HG03460 (cell line): ENCODE measurements around the gene NOMO2.
A peak's percentile ranks its signal among the peaks of the same experiment; 100 is the strongest.
"Not testable (repeated sequence)": the region's sequence is repeated elsewhere in the genome, so short reads cannot be mapped to it uniquely, and the experiment has no call there.

Source experiments
- ATAC-seq: cut with Tn5 transposase; IDR thresholded peaks from one replicate; pipeline ENCODE4 v1.9.1; 2021; ENCODE audit not compliant: unreplicated experiment

NOMO2 gene

DNA sequence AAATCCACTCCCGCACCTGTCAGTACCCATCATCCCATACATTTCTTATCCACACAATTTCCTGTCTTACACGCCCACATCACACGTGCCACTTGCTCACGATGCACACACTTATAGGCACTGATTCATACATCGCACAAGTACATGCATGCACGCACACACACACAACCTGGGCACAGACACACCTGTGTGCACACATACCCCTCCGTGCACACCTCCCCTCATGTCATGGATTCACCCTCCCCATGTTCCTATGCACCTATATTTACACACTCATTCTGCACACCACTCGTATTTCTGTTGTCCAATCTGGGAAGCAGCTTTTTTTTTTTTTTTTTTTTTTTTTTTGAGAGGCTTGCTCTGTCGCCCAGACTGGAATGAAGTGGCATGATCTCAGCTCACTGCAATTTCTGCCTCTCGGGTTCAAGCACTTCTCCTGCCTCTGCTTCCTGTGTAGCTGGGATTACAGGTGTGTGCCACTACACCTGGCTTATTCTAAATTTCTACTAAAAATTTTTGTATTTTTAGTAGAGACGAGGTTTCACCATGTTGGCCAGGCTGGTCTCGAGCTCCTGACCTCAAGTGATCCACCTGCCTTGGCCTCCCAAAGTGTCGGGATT, 13.5 kb upstream of the NOMO2 start:
- not testable (repeated sequence) for ATAC-seq

DNA sequence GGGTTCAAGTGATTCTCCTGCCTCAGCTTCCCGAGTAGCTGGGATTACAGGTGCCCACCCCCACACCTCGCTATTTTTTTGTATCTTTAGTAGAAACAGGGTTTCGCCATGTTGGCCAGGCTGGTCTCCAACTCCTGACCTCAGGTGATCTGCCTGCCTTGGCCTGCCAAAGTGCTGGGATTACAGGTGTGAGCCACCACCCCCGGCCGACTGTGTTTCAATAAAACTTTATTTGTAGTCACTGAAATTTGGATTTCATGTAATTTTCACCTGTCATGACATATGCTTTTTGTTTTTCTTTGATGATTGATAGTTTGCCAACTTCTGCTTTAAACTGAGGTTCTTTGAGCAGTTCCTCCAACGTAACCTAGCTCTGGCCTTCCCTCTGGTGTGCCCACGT, 12.0 kb upstream of the NOMO2 start:
- ATAC-seq: not testable (repeated sequence)

DNA sequence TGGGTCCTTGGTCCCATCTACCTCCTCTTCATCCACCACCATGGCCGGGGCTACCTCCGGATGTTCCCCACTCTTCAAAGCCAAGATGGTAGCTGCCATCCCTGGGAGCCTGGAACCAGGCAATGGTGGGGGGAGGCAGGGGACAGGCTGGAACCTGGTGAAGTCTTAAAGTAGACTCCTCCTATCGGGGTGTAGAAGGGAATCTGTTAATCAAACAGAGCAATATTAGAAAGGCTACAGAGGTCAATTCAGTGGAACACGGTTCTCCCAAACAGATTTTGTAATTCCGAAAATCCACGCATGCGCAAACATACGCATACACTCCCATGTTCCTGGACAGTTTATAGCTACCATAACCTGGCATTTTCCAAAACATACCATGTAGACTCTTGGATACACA, 11.1 kb upstream of the NOMO2 start:
- ATAC-seq: not testable (repeated sequence)

DNA sequence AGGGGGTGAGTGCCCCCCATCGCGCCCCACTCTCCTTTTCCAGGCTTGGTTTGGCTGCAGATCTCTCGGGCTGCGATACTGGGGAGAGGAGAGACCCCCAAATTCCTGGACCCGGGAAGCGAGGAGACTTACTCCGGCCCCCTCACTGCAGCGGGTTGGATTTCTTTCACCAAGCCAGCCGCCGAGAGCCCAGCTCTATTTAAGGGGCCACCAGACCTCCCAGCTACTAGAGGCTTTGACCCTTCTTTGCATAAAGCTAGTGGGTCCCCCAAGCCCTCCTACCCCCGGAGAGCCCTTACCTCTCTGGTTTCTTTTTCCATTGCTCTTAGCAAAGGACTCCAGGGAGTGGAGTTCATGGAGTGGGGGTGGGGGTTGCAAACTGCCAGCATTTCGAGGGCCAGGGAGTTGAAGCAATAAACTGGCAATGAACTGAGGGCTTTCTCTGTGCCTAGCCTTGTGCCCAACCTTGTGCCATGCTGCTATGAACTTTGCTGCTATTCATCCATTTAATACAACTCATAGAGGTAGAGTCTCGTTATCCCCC, 9.5 kb upstream of the NOMO2 start:
- ATAC-seq: not testable (repeated sequence)

DNA sequence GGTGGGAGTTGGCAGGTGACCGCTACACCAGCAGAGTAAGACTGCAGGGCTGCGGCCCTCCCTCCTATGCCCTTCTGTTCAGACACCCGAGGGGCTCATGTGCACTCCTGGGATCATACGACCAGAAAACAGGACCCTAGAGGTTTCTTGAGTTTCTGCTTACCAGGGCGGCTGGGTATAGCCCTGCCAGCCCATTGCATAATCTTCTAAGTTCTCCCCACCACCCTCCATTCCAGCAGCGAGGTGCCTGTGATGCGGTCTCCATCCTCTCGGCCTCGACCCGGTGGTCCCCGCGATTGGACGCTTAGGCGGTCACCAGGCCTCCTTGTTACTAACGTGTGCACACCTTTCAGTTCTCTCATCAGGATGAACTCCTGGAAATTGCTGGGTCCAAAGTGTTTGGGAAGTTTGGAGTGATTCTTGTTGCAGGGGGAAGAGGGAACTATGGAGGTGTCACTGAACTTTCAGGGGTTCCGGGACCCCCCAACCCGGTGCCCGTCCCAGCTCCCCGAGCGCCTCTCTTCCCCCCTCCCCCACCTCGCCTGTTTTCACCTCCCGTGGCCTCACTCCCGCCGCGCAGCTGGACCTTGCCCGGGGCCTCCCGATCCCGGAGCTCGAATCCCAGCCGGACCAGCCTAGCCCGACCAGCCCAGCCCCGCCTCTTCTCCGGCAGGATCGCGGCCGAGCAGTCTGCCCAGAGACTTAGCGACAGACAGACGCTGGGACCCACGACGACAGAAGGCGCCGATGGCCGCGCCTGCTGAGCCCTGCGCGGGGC, 8.8 kb upstream of the NOMO2 start:
- ATAC-seq: not testable (repeated sequence)

DNA sequence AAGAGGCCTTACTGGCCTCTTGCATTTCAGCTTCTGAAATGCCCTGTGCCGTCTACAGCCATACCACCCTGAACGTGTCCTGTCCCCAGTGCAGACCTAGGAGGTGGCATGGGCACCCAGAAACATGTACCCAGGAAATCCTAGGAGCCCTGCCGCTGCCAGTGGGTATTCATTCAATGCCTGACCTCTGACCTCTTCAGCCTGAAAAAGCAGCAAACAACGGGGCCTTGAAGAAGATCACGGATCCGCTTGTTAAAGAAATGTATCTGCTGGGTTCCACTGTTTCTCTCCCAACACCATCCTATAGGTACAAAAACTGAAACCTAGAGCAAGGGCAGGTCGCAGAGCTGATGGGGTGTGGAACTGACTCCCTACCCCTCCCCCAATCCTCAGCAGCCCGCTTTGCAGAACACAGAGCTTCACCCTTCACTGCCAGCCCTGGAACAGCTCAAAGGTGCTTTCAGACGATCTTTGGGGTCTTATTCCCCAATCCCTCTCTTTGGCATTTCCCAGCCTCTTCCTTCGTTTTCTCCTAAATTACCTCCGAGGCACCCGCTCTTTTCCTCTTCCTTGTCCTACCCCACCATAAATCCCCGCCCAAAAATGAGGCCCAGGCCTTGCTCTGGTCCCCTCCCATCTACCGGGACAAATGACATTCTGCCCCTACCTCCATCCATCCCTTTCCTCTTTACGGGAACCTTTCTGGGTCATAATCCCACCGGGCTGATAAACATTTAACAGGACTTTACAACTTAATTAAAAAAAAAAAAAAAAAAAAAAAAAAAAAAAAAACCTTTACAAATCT, 1.3 kb downstream of the NOMO2 start:
- ATAC-seq: not testable (repeated sequence)

DNA sequence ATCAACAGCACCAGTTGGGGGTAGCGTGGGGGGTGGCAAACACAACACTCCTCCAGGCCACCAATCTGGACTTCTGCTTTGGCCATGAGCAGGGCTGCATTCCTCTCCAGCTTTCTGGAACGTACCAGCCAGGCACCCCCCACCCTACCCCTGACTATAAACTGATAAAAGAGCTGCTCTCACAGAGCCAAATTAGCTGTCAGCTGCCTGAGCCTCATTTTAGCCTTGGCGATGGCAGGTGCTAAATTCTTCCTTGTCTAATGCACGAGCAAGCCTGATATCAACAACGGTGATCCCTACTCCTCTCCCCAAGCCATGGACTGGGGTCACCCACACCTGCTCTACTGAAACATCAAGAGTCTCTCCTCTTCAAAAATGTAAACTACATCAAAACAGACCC, 8.2 kb downstream of the NOMO2 start:
- ATAC-seq: not testable (repeated sequence)

DNA sequence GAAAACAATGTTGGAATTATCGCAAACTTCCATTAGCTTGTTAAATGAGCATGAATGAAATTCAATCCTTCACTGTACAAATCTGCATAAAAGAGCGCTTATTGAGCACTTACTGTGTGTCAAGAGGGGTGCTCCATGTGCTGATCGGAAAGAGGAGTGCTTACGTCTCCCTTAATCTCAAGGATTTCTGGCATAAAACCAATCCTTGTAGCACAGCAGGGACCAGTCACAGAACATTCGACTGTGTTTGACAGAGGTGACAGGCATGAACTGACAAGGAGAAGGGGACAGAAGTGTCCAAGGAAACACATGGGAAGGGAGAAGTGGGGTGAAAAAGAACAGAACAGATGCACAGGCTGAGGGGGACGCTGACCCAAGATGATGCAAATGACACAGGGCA, 14.5 kb downstream of the NOMO2 start:
- ATAC-seq: not testable (repeated sequence)

DNA sequence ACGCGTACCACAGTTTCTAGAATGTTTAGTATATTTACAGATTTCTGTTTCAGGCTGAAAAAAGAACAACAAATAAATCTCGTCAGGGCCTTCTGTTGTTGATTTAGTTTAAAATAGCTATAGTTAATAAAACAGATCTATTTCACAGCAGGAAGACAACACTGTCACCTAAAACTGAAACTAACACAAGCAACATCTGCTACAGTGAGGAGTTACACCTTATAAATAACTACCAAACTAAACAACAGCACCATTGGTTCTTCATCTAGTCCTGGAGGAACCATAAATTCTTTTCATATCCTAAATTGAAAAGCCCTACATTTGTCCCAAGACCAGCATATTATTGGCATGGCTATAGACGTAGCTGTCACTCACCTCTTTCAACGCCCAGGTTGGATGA, 15.0 kb downstream of the NOMO2 start:
- ATAC-seq: not testable (repeated sequence)

DNA sequence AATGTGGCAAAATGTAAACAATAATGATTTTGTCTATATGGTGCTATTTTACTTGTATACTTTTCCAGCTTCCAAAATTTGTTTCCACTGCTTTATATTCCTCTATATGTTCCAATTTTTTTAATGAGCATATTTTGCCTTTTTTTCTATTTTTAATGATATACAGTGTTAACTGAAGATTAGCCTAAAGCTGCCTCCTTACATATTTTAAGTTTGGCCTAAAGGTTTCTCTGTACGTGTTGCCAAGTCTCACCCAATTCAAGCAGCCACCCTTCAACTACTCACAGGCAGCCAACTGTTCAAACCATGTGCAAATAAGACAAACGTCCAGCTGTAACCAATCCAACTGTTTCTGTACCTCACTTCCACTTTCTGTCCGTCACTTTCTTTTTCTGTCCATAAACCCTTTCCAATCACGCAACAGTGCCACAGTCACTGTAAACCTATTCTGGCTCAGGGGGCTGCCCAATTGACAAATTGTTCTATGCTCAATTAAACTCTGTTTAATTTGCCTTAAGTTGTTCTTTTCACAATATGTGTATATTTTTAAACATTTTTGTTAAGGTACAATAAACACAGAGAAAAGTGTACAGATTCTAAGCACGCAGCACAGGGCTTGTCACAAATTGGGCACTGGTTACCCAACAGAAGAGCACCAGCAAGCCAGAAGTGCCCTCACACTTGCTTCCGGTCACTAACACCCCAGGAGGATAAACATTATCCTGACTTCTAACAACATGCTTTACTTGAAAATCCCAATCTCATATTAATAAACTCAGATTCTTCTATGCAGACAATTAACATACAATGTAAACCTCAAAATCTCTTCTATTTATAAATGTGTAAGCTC, 17.4 kb downstream of the NOMO2 start:
- ATAC-seq: peak; percentile 52

DNA sequence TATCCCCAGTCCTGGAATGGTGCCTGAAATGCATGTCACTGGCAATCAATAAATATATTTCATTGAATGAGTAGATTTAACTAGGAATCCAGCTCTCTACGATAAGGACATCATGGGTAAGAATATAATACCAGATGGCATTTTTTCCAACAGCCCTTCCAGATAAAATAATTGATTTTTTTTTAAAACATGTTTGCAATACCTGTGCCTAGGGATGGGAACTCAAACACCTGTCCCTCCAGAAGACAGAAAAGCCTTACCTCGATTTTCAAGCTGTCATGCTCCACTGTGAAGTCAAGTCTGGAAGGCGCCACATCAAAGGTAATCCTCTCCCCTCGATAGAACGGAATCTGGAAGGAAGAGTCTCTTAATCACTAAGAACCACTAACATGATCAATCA, 20.0 kb downstream of the NOMO2 start:
- ATAC-seq: not testable (repeated sequence)

DNA sequence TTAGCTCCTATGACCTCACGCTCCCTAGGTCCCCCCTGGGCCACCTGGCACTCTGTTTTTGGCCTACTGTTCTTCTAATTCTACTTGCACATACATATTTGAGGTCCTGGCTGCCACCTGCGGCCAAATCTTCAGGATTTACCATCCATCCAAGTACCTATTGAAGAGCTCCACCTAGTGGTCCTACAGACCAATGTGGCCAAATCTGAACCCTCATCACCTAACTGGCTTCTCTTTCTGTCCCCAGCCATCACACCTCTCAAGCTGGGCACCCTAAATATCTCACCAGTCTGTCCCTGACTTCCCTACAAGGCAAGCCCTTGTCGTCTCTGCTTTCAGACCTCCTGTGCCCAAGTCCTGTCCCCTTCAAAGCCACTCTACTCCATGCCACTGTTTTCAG, 24.9 kb downstream of the NOMO2 start:
- ATAC-seq: not testable (repeated sequence)

DNA sequence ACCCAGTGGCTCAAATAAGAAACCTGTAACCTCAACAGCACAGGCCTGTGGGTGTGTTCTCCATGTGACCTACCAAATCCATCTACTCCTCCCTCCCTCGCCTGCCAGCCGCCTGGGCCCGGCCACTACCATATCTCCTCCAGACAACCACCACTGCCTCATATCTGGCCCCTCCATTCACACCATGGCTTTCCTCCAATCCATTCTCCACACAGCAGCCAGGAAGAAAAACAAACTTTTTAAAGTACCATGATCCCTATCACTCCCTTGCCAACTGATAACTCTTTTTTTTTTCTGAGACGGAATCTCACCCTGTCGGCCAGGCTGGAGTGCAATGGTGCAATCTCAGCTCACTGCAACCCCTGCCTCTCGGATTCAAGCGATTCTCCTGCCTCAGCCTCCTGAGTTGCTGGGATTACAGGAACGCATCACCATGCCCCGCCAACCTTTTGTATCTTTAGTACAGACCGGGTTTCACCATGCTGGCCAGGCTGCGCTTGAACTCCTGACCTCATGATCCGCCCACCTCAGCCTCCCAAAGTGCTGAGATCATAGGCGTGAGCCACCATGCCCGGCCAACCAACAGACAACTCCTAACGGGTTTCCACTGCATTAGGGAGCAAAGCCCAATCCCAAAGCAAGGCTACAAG, 26.3 kb downstream of the NOMO2 start:
- not testable (repeated sequence) for ATAC-seq

DNA sequence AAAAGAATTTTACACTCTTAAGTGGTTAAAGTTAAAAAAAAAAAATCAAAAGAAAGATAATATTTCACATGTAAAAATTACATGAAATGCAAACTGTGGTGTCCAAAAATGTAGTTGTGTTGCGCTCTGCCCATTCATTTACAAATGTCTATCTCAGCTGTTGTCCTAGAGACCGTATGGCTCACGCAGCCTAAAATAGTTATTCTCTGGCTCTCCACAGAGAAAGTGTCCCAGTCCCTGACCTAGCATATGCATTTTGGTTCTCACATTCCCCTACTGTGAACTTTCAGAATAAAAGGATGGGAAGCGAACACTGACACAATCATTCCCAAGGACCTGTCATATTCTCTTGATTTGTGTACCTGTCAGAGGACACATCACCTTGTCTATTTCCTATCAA, 27.6 kb downstream of the NOMO2 start:
- ATAC-seq: not testable (repeated sequence)

DNA sequence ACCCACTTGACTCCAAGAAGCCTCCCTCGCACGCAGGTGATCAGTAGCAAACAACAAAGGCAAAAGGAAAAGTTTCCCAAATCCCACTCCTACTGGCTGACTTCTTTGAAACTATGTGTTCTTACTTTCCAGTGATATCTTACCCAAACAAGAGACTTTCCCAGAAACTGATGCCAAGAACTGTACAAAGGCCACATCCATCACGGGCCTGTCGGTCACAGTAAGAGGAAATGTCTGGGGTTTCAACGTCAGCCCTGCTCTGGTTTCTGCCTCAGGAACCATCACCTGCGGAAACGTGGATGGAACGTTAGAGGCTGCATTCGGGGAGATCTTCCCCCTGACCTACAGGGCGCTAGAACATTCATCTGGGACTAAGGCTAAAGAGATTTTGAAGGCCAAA, 30.6 kb downstream of the NOMO2 start:
- ATAC-seq: not testable (repeated sequence)

DNA sequence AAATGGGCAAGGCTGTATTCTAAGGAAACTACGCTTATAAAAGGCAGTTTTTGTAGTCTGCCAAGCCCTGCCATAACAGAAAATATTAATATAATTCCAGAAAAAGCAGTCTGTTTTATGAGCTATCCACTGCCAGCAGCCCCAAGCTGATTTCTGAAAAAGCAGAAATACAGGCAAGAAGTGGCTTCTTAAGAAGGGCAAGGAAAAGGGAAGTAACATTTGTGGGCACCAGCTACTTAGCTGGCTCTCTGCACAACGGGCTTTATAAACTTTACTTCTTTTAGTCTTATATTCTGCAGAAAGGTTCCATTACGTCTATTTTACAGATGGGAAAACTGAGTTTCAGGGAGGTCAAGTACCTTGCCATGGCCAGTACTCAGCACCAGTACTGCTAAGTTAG, 31.6 kb downstream of the NOMO2 start:
- ATAC-seq: not testable (repeated sequence)

DNA sequence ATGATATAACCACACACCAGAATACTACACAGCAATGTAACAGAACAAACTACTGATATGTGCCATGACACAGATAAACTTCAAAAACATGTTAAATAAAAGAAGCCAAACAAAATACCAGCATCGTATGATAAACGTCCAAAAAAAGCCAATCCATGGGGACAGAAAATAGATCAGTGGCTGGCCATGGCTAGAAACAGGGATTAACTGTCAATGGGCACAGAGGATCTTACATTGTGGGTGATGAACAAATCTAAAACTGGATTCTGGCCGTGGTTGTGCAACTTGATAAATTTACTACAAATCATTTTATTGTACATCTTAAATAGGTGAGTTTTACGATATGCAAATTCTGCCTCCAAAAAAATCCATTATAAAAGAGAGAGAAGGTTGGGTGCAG, 35.4 kb downstream of the NOMO2 start:
- not testable (repeated sequence) for ATAC-seq

DNA sequence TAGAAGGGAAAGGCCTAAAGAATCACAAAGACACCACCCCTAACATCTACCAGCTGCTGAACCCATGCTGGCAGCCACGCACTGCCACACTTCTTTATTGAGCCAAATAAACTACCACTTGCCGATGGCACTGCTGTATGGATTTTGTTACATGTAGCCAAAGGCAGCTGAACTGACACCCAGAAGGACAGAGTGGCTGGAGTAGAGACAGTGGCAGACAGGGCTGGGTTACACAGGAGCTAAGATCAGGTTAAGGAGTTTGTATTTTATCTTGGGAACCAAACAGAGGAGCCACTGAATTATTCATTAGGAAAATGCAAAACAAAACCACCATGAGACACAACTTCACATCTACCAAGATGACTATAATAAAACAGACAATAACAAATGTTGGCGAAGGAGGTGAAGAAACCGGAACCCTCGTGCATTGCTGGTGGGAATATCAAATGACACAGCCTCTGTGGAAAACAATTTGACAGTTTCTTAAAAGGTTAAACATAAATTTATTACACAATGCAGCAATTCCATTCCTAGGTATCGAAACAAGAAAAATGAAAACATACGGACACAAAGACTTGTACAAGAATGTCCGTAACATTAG, 35.9 kb downstream of the NOMO2 start:
- ATAC-seq: not testable (repeated sequence)

DNA sequence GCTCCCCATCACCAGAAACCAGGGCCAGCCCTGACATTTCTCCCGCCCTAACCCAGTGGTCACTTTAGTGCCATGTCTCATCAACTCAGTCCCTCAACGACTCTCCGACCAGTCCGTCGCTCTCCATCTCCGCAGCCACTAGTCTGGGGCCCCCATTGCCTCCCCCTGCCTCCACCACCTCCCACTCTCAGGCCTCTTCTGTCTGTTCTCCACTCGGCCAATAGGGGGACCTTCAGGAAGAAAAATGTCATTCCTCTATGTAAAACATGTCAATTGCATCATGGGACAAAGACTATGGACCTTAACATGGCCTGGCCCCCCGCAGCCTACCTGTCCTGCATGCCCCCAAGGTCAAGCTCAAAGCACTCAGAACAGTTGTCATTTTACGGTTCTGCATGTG, 39.3 kb downstream of the NOMO2 start:
- ATAC-seq: not testable (repeated sequence)
